ACHN (cell line): ENCODE data around the gene QPRT.
"Not testable (repeated sequence)": the region's sequence is repeated elsewhere in the genome, so short reads cannot be mapped to it uniquely, and the experiment has no call there.

Experiments
- DNase-seq: peaks from one replicate; pipeline ENCODE4 v3.0.0-alpha.2; 2015
- in situ Hi-C: cut with HindIII; loops from 2 replicates; pipeline ENCODE4 v1.10.0; 2017; ENCODE audit warnings: low sequenced_read_pairs, low pct_ligation_motif_present, low pct_unique_long_range_greater_than_20kb

The QPRT gene

DNA sequence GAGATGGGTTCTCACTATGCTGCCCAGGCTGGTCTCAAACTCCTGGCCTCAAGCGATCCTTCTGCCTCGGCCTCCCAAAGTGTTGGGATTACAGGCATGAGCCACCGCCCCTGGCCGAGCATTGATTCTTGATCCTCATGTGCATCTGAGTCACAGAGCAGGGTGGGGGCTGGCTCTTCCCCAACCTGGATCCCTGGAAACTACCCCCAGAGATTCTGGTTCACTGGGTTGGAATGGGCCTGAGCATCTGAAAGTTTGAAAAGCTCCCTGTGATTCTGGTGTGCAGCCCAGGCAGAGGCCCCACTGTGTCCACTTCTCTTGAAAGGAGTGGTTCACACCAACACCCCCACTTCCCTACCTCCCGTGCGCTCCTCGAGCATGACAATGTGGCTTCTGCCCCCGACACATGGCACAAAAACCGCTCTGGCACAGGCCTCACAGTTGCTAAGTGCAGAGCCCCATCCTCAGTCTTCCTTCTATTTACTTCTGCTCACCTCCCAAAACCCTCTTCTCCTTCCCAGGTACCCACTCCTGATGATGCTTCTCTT lies 4.6 kb downstream of the QPRT start:
- in situ Hi-C loops = no loop called here
- DNase-seq = no peak

DNA sequence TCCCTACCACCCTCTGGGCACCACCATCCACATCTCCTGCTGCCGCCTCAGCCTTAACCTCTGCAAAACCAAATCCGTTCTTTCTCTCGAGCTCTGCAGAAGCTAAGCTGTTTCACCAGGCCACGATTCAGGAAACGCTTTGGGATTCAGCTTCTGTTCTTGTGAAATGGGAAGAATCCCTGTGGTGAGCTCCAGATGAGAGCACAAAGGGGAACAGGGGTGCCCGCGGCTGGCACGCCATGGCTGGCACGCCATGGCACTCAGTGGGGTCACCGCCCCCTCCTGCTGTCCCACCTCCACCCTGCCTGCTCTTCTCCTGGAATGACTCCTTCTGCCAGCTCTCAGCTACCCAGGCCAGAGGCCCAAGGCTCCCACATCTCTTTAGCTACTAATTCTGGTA lies 5.7 kb downstream of the QPRT start:
- in situ Hi-C loops = no loop called here
- no peak for DNase-seq

DNA sequence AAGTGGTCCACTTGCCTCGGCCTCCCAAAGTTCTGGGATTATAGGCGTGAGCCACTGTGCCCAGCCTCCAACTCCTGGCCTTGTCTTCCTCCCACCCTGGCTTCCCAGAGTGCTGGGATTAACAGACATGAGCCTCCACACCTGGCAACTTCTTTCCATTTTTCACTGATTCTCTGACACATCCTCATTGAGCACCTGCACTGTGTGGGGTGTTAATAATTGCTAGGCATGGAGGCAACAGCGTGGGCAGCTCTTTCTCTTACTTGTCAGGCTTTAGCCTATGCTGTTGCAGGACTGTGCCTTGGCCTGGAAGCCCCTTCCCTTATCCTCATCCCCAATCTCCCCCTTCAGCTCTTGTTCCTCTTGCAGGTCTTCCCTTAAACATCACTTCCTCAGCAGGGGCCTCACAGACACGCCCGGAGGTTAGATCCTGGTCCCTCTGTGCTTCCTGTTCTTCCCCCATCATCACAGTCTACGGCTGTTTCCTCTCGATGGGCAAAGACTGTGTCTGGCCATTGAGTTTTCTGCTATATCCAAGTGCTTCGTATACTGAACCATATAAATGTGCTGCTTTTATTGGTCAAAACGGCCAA lies 7.9 kb downstream of the QPRT start:
- in situ Hi-C loops = no loop called here

DNA sequence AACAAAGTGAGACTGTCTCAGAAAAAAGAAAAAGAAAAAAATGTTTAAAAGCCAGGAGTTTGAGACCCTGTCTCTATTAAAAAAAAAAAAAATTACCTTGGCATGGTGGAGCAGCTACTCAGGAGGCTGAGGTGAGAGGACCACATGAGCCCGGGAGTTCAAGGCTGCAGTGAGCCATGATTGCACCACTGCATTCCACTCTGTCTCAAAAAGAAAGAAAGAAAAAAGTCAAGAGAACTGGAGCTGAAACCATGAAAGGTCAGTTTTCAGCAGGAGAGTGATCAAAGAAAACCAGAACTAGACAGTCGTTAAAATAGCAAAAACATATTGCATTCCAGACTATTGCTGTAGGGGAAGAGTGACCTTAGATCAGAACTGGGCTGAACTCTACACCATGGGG lies 8.8 kb downstream of the QPRT start:
- in situ Hi-C loops = no loop called here
- no peak for DNase-seq

More for the DNA sequence above, 7.9 kb downstream of the QPRT start:
- DNase-seq = no peak

DNA sequence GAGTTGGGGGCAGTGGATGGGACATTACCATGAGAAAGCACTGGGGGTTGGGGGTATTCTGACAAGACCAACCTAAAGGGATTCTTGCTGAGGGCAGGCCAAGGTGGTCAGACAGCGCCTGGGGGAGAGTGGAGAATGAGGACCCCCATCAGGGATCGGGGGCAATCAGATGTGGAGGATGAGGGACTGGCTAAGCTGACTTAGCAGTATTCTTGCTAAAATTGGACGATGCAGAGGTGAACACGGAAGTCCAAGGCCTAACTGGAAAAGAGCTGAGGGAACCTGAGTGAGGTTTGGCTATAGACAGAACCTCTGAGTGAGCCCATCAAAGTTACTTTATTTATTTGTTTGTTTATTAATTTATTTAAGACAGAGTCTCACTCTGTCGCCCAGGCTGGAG lies 9.2 kb downstream of the QPRT start:
- in situ Hi-C loops = no loop called here
- no peak for DNase-seq

DNA sequence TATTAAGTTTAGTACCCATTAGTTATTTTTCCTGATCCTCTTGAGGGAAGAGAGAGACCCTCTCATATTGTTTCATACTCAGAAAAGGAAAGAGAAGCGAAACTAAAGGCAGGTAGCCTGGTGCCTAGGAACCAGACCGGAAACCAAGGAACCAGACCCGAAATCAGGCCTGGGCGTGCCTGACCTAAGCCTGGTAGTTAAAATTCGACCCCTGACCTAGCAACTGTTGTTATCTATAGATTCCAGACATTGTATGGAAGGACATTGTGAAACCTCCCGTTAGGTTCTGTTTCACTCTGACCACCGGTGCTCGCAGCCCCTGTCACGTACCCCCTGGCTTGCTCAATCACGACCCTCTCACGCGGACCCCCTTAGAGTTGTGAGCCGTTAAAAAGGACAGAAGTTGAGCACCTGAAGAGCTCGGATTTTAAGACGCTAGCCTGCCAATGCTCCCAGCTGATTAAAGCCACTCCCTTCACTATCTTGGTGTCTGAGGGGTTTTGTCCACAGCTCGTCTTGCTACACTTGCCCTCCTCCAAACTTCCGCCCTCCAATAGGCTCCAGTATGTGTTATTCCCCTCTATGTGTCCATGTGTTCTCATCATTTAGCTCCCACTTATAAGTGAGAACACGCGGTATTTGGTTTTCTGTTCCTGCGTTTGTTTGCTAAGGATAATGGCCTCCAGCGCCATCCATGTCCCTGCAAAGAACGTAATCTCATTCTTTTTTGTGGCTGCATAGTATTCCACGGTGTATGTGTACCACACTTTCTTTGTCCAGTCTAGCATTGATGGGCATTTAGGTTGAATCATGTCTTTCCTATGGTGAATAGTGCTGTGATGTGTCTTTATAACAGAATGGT lies 10.7 kb downstream of the QPRT start:
- DNase-seq, in situ Hi-C loops: not testable (repeated sequence)

DNA sequence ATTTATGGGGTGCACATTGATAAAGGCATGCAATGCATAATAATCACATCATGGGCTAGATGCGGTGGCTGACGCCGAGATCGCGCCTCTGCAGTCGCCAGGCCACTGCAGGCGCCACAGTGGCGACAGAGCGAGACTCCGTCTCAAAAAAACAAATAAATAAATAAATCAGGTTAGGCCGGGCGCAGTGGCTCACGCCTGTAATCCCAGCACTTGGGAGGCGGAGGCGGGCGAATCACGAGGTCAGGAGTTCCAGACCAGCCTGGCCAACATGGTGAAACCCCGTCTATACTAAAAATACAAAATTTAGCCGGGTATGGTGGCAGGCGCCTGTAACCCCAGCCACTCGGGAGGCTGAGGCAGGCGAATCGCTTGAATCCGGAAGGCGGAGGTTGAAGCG lies 13.6 kb downstream of the QPRT start:
- DNase-seq, in situ Hi-C loops: not testable (repeated sequence)

DNA sequence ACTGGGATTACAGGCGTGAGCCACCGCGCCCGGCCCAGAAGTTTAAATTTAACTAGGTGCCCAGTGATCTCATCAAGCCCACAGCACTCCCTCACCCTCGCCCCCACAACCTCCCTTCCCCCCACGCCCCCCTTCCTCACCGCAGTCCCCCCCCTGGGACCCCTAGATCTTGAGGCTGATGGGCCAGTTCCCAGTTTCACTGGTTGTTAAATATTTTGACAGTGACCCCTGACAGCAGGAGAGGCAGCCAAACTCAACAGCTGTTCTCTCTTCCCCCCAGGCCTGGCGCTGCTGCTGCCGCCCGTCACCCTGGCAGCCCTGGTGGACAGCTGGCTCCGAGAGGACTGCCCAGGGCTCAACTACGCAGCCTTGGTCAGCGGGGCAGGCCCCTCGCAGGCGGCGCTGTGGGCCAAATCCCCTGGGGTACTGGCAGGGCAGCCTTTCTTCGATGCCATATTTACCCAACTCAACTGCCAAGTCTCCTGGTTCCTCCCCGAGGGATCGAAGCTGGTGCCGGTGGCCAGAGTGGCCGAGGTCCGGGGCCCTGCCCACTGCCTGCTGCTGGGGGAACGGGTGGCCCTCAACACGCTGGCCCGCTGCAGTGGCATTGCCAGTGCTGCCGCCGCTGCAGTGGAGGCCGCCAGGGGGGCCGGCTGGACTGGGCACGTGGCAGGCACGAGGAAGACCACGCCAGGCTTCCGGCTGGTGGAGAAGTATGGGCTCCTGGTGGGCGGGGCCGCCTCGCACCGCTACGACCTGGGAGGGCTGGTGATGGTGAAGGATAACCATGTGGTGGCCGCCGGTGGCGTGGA lies 15.6 kb downstream of the QPRT start:
- DNase-seq = no peak
- in situ Hi-C loops = no loop called here

DNA sequence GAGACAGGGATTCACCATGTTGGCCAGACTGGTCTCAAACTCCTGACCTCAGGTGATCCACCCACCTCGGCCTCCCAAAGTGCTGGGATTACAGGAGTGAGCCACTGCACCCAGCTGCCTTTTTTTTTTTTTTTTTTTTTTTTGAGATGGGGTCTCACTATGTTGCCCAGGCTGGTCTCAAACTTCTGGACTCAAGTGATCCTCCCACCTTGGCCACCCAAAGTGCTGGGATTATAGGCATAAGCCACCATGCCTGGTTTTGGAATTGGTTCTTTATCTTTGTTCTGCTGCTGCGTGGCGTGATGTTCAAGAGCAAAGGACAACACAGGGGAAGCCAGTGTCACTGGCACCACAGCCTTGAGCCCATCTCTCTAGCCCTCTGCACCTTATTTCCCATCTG lies 16.7 kb downstream of the QPRT start:
- DNase-seq, in situ Hi-C loops: not testable (repeated sequence)

DNA sequence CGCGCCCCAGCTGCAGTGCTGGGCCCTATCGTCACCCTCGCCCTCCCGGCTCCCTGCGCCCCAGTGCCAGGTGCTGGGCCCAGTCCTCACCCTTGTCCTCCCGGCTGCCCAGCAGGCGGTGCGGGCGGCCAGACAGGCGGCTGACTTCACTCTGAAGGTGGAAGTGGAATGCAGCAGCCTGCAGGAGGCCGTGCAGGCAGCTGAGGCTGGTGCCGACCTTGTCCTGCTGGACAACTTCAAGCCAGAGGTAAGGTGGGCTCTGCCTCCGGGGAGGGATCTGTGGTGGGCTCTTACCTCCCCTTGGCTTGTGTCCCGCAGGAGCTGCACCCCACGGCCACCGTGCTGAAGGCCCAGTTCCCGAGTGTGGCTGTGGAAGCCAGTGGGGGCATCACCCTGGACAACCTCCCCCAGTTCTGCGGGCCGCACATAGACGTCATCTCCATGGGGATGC lies 17.9 kb downstream of the QPRT start:
- in situ Hi-C loops = no loop called here
- no peak for DNase-seq

DNA sequence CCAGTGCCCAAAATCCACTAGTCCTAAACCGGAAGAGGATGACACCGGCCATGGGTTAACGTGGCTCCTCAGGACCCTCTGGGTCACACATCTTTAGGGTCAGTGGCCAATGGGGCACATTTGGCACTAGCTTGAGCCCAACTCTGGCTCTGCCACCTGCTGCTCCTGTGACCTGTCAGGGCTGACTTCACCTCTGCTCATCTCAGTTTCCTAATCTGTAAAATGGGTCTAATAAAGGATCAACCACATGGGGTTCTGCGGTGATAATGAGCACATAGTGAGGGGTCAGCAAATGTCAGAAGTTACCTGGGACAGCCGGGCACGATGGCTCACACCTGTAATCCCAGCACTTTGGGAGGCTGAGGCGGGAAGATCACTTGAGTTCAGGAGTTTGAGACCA lies 18.4 kb downstream of the QPRT start:
- in situ Hi-C loops = no loop called here
- DNase-seq = no peak

DNA sequence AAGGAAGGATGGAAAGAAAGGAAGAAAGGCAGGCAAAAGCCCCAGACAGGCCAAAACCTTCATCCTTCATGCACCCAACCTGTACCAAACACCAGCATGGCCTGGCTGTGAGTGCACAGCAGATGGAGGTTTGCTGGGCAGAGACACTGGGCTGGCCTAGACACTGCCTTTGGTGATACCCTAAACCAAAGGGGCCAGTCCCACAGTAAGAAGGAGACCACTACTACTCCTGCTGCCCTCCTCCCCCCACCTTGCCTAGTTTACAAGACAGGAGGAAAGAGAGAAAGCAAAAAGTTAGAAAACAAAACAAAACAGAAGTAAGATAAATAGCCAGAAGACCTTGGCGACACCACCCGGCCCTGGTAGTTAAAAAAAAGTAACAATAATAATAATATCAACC lies 19.1 kb downstream of the QPRT start:
- in situ Hi-C loops = no loop called here
- no peak for DNase-seq

DNA sequence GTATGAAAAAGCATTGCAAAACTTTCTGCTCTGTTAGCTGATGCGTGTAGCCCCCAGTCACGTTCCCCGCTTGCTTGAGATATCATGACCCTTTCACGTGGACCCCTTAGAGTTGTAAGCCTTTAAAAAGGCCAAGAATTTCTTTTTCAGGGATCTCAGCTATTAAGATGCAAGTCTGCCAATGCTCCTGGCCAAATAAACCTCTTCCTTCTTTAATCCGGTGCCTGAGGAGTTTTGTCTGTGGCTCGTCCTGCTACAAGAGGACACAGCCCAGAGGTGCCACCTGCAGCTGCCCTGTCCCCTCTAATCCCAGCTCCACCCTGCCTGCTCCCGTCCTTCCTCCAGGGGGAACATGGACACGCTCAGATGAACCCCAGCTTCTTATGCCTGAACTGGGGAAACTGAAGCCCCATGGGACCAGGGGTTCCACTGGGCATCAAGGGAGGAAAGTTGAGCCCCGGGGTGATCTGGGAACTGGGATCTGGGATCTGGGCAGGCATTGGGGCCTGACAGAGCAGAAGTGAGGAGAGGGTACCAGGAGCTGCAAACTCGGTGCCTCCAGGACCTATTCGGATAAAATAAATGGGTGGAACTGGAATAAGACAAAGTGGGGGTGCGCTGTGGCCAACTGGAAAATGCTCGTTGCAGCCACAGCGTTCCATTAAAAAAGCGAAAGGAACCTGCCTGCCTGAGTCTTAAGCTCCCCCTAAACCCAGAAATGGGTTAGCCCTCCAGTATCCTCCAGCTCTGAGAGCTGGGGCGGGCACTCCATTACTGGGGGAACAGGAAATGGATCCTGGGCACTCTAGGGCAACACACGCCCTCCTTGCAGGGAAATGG lies 19.7 kb downstream of the QPRT start:
- no peak for DNase-seq
- in situ Hi-C loops = no loop called here

DNA sequence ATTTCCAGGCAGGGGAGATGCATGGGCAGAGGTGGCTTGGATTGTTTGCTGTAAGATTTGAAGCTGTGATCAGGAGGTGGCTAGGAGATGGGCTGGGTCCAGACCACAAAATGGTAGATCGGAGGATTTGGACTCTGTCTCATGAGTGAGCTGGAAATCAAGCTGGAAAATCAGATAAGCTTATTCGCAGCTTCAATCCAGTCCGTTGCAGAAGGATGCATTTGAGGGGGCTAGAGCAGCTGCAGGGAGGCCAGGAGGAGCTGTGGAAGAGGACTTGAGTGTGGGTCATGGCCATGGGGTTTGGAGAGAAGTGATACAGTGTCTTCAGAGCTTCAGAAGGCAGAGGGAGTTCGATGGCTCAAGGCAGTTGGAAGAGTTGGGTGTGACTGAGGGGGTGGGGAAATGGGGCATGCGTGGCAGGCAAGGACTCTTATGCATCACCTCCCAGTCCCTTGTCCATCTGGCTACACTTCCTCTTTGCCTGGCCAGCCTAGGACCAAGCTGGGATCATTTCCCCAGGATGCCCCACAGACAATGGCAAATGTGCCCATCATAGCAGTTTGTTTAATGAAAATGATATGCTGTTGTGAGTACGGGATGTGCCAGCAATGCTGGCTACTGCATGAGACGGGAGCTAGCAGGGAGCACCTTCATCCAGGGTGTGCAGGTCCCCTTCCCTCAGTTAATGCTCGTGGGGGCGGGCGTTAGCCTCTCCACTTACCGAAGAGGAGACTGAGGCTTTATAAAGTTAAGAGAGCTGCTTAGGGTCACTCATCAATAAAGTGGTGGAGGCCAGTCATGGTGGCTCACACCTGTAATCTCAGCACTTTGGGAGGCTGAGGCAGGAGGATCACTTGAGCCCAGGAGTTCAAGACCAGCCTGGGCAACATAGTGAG lies 20.6 kb downstream of the QPRT start:
- in situ Hi-C loops = no loop called here

DNA sequence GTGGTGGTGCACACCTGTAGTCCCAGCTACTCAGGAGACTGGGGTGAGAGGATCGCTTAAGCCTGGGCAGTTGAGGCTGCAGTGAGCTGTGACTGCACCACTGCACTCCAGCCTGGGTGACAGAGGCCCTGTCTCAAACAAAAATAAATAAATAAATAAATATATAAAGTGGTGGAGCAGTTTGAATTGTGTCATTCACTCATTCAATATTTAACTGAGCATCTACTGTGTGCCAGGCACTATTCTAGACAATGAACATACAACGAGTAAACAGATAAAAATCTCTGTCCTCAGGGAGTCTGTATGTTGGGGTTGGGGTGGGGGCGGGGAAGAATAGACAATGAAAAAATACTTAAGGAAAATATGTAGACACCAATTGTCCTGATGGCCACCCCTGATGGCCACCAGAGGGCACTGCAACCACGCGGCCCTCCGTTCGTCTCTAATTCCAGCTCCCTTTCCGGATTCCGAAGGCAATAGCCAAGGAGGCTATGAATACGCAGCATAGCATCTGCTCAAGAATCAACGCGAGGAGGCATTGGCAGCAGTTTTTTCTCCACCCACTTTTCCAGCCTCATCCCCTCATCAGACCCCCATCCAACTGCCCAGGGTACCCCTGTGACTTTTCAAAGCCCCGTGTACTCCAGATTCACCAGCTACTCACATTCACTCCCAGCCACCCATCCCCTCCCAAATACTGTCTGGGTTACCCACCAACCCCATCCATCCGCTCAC lies 21.4 kb downstream of the QPRT start:
- DNase-seq = peak; percentile 86
- in situ Hi-C loops = no loop called here

More for the DNA sequence above, 20.6 kb downstream of the QPRT start:
- DNase-seq = no peak

DNA sequence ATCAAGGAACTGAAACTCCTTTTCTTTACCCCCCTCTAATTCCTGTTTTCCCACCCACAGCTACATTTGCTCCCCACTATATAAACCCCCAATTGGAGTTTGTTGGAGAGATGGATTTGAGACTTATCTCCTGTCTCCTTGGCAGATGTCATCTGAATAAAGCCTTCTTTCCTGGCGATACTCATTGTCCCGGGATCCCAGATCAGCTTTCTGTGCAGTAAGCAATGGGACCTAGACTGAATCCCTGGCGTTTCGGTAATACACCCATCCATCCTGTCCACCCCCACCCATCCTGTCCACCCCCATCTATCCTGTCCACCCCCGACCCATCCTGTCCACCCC lies 22.2 kb downstream of the QPRT start:
- in situ Hi-C loops = no loop called here
- DNase-seq = no peak

DNA sequence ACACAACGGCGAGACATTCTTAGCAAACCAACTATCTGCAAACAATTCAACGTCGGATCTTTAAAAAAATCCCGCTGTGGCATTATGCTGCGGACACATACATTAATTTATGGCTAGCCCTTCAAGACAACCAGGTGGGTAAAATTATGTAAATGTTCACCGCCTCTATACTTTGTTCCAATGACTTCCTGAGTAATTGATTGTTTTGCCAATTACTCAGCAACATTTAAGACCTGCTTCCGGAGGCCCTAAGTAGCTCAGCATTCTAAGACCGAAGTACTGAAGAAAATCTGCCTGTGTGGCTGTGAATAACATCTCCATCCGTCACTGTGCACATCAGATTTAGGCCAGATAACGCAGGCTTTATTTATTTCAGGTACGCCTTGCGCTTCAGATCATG lies 23.3 kb downstream of the QPRT start:
- DNase-seq = no peak

More for the DNA sequence above, 23.3 kb downstream of the QPRT start:
- in situ Hi-C loops = no loop called here
